IMR-90 (cell line): ENCODE measurements around the gene FBXL13. TPM values are rescaled to one million over a fixed set of nuclear protein-coding genes. Genes with fewer than 3 reads are reported as not detected.

Experiments
- ATAC-seq: fragments of 200-7000 bp; cut with Tn5 transposase; 2 replicates; pipeline ENCODE4 v1.9.1; 2020; ENCODE audit warnings: low read depth, mild to moderate bottlenecking, moderate library complexity
- BruUV-seq: library from RNA; stranded (reverse); fragments of 400-500 nt; replicated peaks from 2 replicates; lab custom pipeline; 2021; lab: Mats Ljungman, UMichigan
- CTCF ChIA-PET: fragments of 300-600 bp; formaldehyde crosslinking; extraction: SDS; loops from one replicate; lab custom pipeline; 2021; ENCODE audit warnings: antibody characterized with exemption; lab: Yijun Ruan, JAX
- POLR2A ChIA-PET: fragments of 300-600 bp; sonication (Branson Sonifier 250); formaldehyde crosslinking; loops from one replicate; lab custom pipeline; 2022; ENCODE audit warnings: antibody characterized with exemption; ENCODE audit not compliant: unreplicated experiment; lab: Charles Lee
- DNase-seq: peaks from one replicate; pipeline ENCODE4 v3.0.0; 2013
- H2AFZ ChIP-seq: replicated peaks from 2 replicates; pipeline ENCODE3; 2013; ENCODE audit warnings: low read length, mild to moderate bottlenecking; ENCODE audit not compliant: poor library complexity
- H2AK5ac ChIP-seq: 2 replicates; pipeline ENCODE4 v1.6.1; 2013; ENCODE audit warnings: low read depth, low read length, inconsistent platforms
- H2AK9ac ChIP-seq: replicated peaks from 2 replicates; pipeline ENCODE3; 2013; ENCODE audit warnings: mild to moderate bottlenecking, low read depth, low read length, moderate library complexity; ENCODE audit not compliant: poor library complexity
- H2BK120ac ChIP-seq: 2 replicates; pipeline ENCODE4 v1.6.1; 2013; ENCODE audit warnings: low read depth, low read length, inconsistent platforms
- H2BK15ac ChIP-seq: 3 replicates; pipeline ENCODE4 v1.6.1; 2013; ENCODE audit warnings: low read depth, low read length, inconsistent platforms
- H2BK20ac ChIP-seq: 2 replicates; pipeline ENCODE4 v1.6.1; 2013; ENCODE audit warnings: low read depth, mild to moderate bottlenecking, inconsistent platforms, low read length, moderate library complexity
- H2BK5ac ChIP-seq: 2 replicates; pipeline ENCODE4 v1.6.1; 2013; ENCODE audit warnings: mild to moderate bottlenecking, low read depth, low read length, inconsistent platforms; ENCODE audit not compliant: poor library complexity, severe bottlenecking
- H3K14ac ChIP-seq: replicated peaks from 2 replicates; pipeline ENCODE4 v1.6.1; 2013; ENCODE audit warnings: low read depth, low read length, inconsistent platforms
- H3K18ac ChIP-seq: 2 replicates; pipeline ENCODE4 v1.6.1; 2013; ENCODE audit warnings: low read depth, low read length, control low read depth
- H3K23ac ChIP-seq: 2 replicates; pipeline ENCODE4 v1.6.1; 2013; ENCODE audit warnings: low read depth, low read length, inconsistent platforms
- H3K27ac ChIP-seq: 2 replicates; pipeline ENCODE4 v1.5.1; 2013; ENCODE audit warnings: mild to moderate bottlenecking, control low read depth, low read length; ENCODE audit not compliant: insufficient read depth
- H3K27me3 ChIP-seq: 2 replicates; pipeline ENCODE4 v1.6.1; 2013; ENCODE audit warnings: low read length; ENCODE audit not compliant: control insufficient read depth, insufficient read depth
- H3K36me3 ChIP-seq: 2 replicates; pipeline ENCODE4 v1.6.1; 2013; ENCODE audit warnings: low read length, mixed read lengths; ENCODE audit not compliant: control insufficient read depth, insufficient read depth
- H3K4ac ChIP-seq: 2 replicates; pipeline ENCODE4 v1.6.1; 2013; ENCODE audit warnings: low read depth, low read length, inconsistent platforms
- H3K4me1 ChIP-seq: 2 replicates; pipeline ENCODE4 v1.6.1; 2013; ENCODE audit warnings: low read length, mixed read lengths; ENCODE audit not compliant: control insufficient read depth, insufficient read depth
- H3K4me2 ChIP-seq: 2 replicates; pipeline ENCODE4 v1.6.1; 2013; ENCODE audit warnings: low read depth, mild to moderate bottlenecking, control low read depth, low read length, moderate library complexity
- H3K4me3 ChIP-seq: 2 replicates; pipeline ENCODE4 v1.5.1; 2013; ENCODE audit warnings: low read depth, mild to moderate bottlenecking, control low read depth, low read length, moderate library complexity; ENCODE audit not compliant: insufficient read depth
- H3K56ac ChIP-seq: 2 replicates; pipeline ENCODE4 v1.6.1; 2013; ENCODE audit warnings: low read length, inconsistent platforms; ENCODE audit not compliant: insufficient read depth; ENCODE audit errors: extremely low read depth
- H3K79me1 ChIP-seq, 2 experiments: 2 replicates each; pipeline ENCODE4 v1.6.1; 2013; ENCODE audit warnings: low read length in 2 of 2, inconsistent platforms in 1 of 2, low read depth in 1 of 2
- H3K9ac ChIP-seq: 2 replicates; pipeline ENCODE4 v1.6.1; 2013; ENCODE audit warnings: low read depth, low read length, control low read depth
- H3K9me1 ChIP-seq: 2 replicates; pipeline ENCODE4 v1.6.1; 2013; ENCODE audit warnings: low read length, inconsistent platforms; ENCODE audit not compliant: insufficient read depth
- H3K9me3 ChIP-seq: 2 replicates; pipeline ENCODE4 v1.6.1; 2013; ENCODE audit warnings: low read length; ENCODE audit not compliant: control insufficient read depth, insufficient read depth
- H4K20me1 ChIP-seq: 2 replicates; pipeline ENCODE4 v1.6.1; 2013; ENCODE audit warnings: low read length, inconsistent platforms; ENCODE audit not compliant: insufficient read depth
- H4K5ac ChIP-seq: 2 replicates; pipeline ENCODE4 v1.6.1; 2013; ENCODE audit warnings: mild to moderate bottlenecking, low read depth, low read length, control low read depth
- H4K8ac ChIP-seq, 2 experiments: 2 replicates each; pipeline ENCODE4 v1.6.1; 2013; ENCODE audit warnings: low read depth in 2 of 2, low read length in 2 of 2, control low read depth in 1 of 2, inconsistent platforms in 1 of 2
- H4K91ac ChIP-seq: 2 replicates; pipeline ENCODE4 v1.6.1; 2013; ENCODE audit warnings: low read depth, low read length, inconsistent platforms; ENCODE audit not compliant: insufficient read depth
- BHLHE40 ChIP-seq: fragments of 150-350 bp; IDR thresholded peaks from 2 replicates; pipeline ENCODE4 v1.6.1; 2016; ENCODE audit warnings: mild to moderate bottlenecking, low read depth, low read length
- CEBPB ChIP-seq: IDR thresholded peaks from 2 replicates; pipeline ENCODE4 v1.6.1; 2012; ENCODE audit warnings: low read depth, low read length, improper control_type of control experiment
- CHD1 ChIP-seq: IDR thresholded peaks from 2 replicates; pipeline ENCODE4 v1.6.1; 2012; ENCODE audit warnings: low read depth, low read length, improper control_type of control experiment
- CTCF ChIP-seq: conservative IDR thresholded peaks from 2 replicates; pipeline ENCODE4 v1.5.1; 2012; ENCODE audit warnings: mild to moderate bottlenecking, low read depth, low read length, improper control_type of control experiment
- ELK1 ChIP-seq: fragments of 150-350 bp; IDR thresholded peaks from 2 replicates; pipeline ENCODE4 v1.6.1; 2016; ENCODE audit warnings: low read depth, mild to moderate bottlenecking, low read length, moderate library complexity, borderline replicate concordance
- FOS ChIP-seq: fragments of 150-350 bp; IDR thresholded peaks from 2 replicates; pipeline ENCODE4 v1.6.1; 2016; ENCODE audit warnings: low read depth, low read length
- MAFK ChIP-seq: IDR thresholded peaks from 2 replicates; pipeline ENCODE4 v1.6.1; 2012; ENCODE audit warnings: low read depth, low read length, improper control_type of control experiment
- MAZ ChIP-seq: IDR thresholded peaks from 2 replicates; pipeline ENCODE4 v1.6.1; 2012; ENCODE audit warnings: low read depth, mild to moderate bottlenecking, low read length, improper control_type of control experiment, moderate library complexity, borderline replicate concordance
- MXI1 ChIP-seq: IDR thresholded peaks from 2 replicates; pipeline ENCODE4 v1.6.1; 2012; ENCODE audit warnings: low read depth, mild to moderate bottlenecking, low read length, moderate library complexity, borderline replicate concordance
- NFE2L2 ChIP-seq: fragments of 150-350 bp; IDR thresholded peaks from 2 replicates; pipeline ENCODE4 v1.6.1; 2016; ENCODE audit warnings: low read depth, mild to moderate bottlenecking, low read length
- POLR2A ChIP-seq: IDR thresholded peaks from 2 replicates; pipeline ENCODE4 v1.6.1; 2012; ENCODE audit warnings: mild to moderate bottlenecking, low read depth, low read length
- RAD21 ChIP-seq: IDR thresholded peaks from 2 replicates; pipeline ENCODE4 v1.6.1; 2012; ENCODE audit warnings: low read length, improper control_type of control experiment
- RCOR1 ChIP-seq: IDR thresholded peaks from 2 replicates; pipeline ENCODE4 v1.6.1; 2012; ENCODE audit warnings: mild to moderate bottlenecking, low read length, improper control_type of control experiment; ENCODE audit not compliant: insufficient replicate concordance
- RFX5 ChIP-seq: IDR thresholded peaks from 2 replicates; pipeline ENCODE4 v1.8.0; 2012; ENCODE audit warnings: low read depth, mild to moderate bottlenecking, low read length, moderate library complexity
- SMC3 ChIP-seq: fragments of 150-350 bp; IDR thresholded peaks from 2 replicates; pipeline ENCODE4 v1.6.1; 2016; ENCODE audit warnings: low read depth, mild to moderate bottlenecking, antibody characterized with exemption, low read length, moderate library complexity
- USF2 ChIP-seq: fragments of 150-350 bp; IDR thresholded peaks from 2 replicates; pipeline ENCODE4 v1.6.1; 2017; ENCODE audit warnings: mild to moderate bottlenecking, antibody characterized with exemption, low read length, low read depth
- dilution Hi-C: fragments of 300-500 bp; cut with HindIII; formaldehyde crosslinking; loops from one replicate; pipeline ENCODE4 v1.14.3; 2018; ENCODE audit warnings: low sequenced_read_pairs; ENCODE audit not compliant: unreplicated experiment
- in situ Hi-C: fragments of 300-500 bp; cut with MboI; formaldehyde crosslinking; loops from 3 replicates; pipeline ENCODE4 v1.14.3; 2019; ENCODE audit warnings: low sequenced_read_pairs, inconsistent platforms, mixed read lengths
- intact Hi-C: fragments of 100-400 bp; cut with micrococcal nuclease; formaldehyde crosslinking; loops from 2 replicates; pipeline ENCODE4 v1.10.0; 2022
- polyA plus RNA-seq, 3 experiments: library from polyadenylated mRNA; depleted of rRNA; stranded (reverse); fragments of >200 nt; gene quantifications; 2 replicates each; pipeline ENCODE4 v1.2.3, GENCODE V29; 2012; ENCODE audit warnings: low replicate concordance in 1 of 3
- total RNA-seq: library from RNA; depleted of rRNA; stranded (reverse); fragments of >200 nt; gene quantifications from 2 replicates; pipeline ENCODE4 v1.2.3, GENCODE V29; 2012

FBXL13 gene
- total and polyA plus RNA-seq, 2 of the 4 experiments (the other 2 are of a cell fraction) = 0.24 to 0.36 TPM

GRCh38 chr7:102908676-102909075 is 165.9 kb downstream of the FBXL13 start:
- dilution Hi-C loops (no loop called here), in situ Hi-C loops (no loop called here), intact Hi-C loops (no loop called here)
- Histone ChIP-seq H2BK20ac (no peak overlapping the region), H3K9me3 (no peaks in the 10 kb centered on the region), H3K79me1 (peaks cover 0 to 3% of the 10 kb centered on the region in 2 experiments; a peak in 2 of 4 replicates), H3K4me3 (no peak overlapping the region), H2AFZ (no peak overlapping the region), H4K8ac (no peak overlapping the region), H3K14ac (no peak overlapping the region), H3K4me1 (no peaks in the 10 kb centered on the region), H2AK5ac (no peak overlapping the region), H2BK15ac (no peak overlapping the region), H3K4me2 (no peak overlapping the region), H3K9ac (no peak overlapping the region), H4K5ac (no peak overlapping the region), H2BK5ac (no peak overlapping the region), H4K91ac (no peak overlapping the region), H3K56ac (no peak overlapping the region), H4K20me1 (no peaks in the 10 kb centered on the region), H3K27me3 (no peaks in the 10 kb centered on the region), H3K23ac (no peak overlapping the region), H3K27ac (no peak overlapping the region), H2AK9ac (no peak overlapping the region), H3K9me1 (no peaks in the 10 kb centered on the region), H2BK120ac (no peak overlapping the region), H3K4ac (no peak overlapping the region), H3K18ac (no peak overlapping the region), H3K36me3 (no peaks in the 10 kb centered on the region)
- ChIA-PET CTCF (no interaction called here), POLR2A (no interaction called here)
- BruUV-seq = no TSS peak
- ATAC-seq = no peak
- no peak for TF ChIP-seq RFX5
- TF ChIP-seq BHLHE40 = no peak
- TF ChIP-seq ELK1 = no peak
- no peak for TF ChIP-seq NFE2L2
- no peak for TF ChIP-seq POLR2A
- no peak for TF ChIP-seq RCOR1
- TF ChIP-seq SMC3 = no peak
- no peak for TF ChIP-seq RAD21
- TF ChIP-seq CEBPB = no peak
- no peak for TF ChIP-seq MXI1
- no peak for TF ChIP-seq MAZ
- TF ChIP-seq MAFK = no peak
- TF ChIP-seq USF2 = no peak
- TF ChIP-seq CHD1 = no peak
- TF ChIP-seq FOS = no peak
- no peak for TF ChIP-seq CTCF
- no peak for DNase-seq
